H1 (cell line): ENCODE data around the gene FOXL1. TPM values are rescaled to one million over a fixed set of nuclear protein-coding genes. Genes with fewer than 3 reads are reported as not detected.

ENCODE experiments used
- CTCF ChIA-PET: fragments of 300-600 bp; sonication (Branson Sonifier 250); formaldehyde crosslinking; loops from one replicate; lab custom pipeline; 2021; ENCODE audit not compliant: partially characterized antibody; lab: Charles Lee
- POLR2A ChIA-PET: fragments of 300-600 bp; sonication (Branson Sonifier 250); formaldehyde crosslinking; loops from one replicate; lab custom pipeline; 2021; ENCODE audit warnings: inconsistent platforms; ENCODE audit not compliant: partially characterized antibody; lab: Charles Lee
- DNase-seq, 2 experiments: peaks; one replicate each; pipeline versions ENCODE4 v3.0.0 to v3.0.0-alpha.2; 2010 to 2022; ENCODE audit warnings: low spot score in 2 of 2, low read depth in 1 of 2, mixed read lengths in 1 of 2
- FAIRE-seq: peaks from 2 replicates; lab custom pipeline; 2011; peaks lifted over from hg19 to GRCh38; lab: Jason Lieb, UNC
- H2AFZ ChIP-seq: 2 replicates; pipeline ENCODE4 v1.8.1; 2012; ENCODE audit warnings: low read length, inconsistent platforms
- H2AK5ac ChIP-seq: 2 replicates; pipeline ENCODE4 v1.6.1; 2013; ENCODE audit warnings: low read depth, low read length
- H2BK120ac ChIP-seq: replicated peaks from 2 replicates; pipeline ENCODE3; 2013; ENCODE audit warnings: low read depth, low read length, inconsistent platforms
- H2BK12ac ChIP-seq: 2 replicates; pipeline ENCODE4 v1.6.1; 2013; ENCODE audit warnings: low read depth, low read length
- H2BK15ac ChIP-seq: 2 replicates; pipeline ENCODE4 v1.6.1; 2013; ENCODE audit warnings: low read length
- H2BK20ac ChIP-seq: 2 replicates; pipeline ENCODE4 v1.6.1; 2013; ENCODE audit warnings: low read length
- H2BK5ac ChIP-seq: 2 replicates; pipeline ENCODE4 v1.6.1; 2013; ENCODE audit warnings: low read depth, low read length
- H3K14ac ChIP-seq: 2 replicates; pipeline ENCODE4 v1.6.1; 2013; ENCODE audit warnings: inconsistent platforms; ENCODE audit not compliant: insufficient read length
- H3K18ac ChIP-seq: 2 replicates; pipeline ENCODE4 v1.6.1; 2013; ENCODE audit warnings: low read length; ENCODE audit errors: extremely low read depth
- H3K23ac ChIP-seq: 2 replicates; pipeline ENCODE4 v1.6.1; 2013; ENCODE audit warnings: inconsistent platforms; ENCODE audit not compliant: insufficient read length
- H3K23me2 ChIP-seq: 2 replicates; pipeline ENCODE4 v1.6.1; 2013; ENCODE audit warnings: low read depth, low read length
- H3K27ac ChIP-seq: 2 replicates; pipeline ENCODE4 v1.6.1; 2011; ENCODE audit warnings: low read depth, low read length, inconsistent platforms
- H3K27me3 ChIP-seq, 4 experiments: replicated peaks in 1 of 4; 1 replicate in 1 of 4; 2 replicates in 3 of 4; pipeline versions ENCODE4 v1.6.1 to v1.8.1; 2011 to 2013; ENCODE audit warnings: low read length in 3 of 4, mild to moderate bottlenecking in 3 of 4, inconsistent platforms in 2 of 4, mixed read lengths in 2 of 4, moderate library complexity in 1 of 4; ENCODE audit not compliant: control insufficient read depth in 3 of 4, insufficient read depth in 3 of 4; ENCODE audit errors: extremely low read depth in 1 of 4
- H3K36me3 ChIP-seq, 4 experiments: 2 replicates each; pipeline versions ENCODE4 v1.6.1 to v1.8.1; 2011 to 2013; ENCODE audit warnings: mild to moderate bottlenecking in 4 of 4, low read length in 3 of 4, moderate library complexity in 2 of 4, control low read depth in 1 of 4, inconsistent platforms in 1 of 4; ENCODE audit not compliant: insufficient read depth in 4 of 4, control insufficient read depth in 2 of 4
- H3K4ac ChIP-seq: replicated peaks from 2 replicates; pipeline ENCODE3; 2013; ENCODE audit warnings: low read length, low read depth, mixed read lengths, inconsistent platforms; ENCODE audit not compliant: insufficient read length
- H3K4me1 ChIP-seq, 4 experiments: replicated peaks in 1 of 4; 1 replicate in 1 of 4; 2 replicates in 3 of 4; pipeline versions ENCODE4 v1.6.1 to v1.8.1; 2011 to 2013; ENCODE audit warnings: low read length in 3 of 4, inconsistent platforms in 2 of 4, mixed read lengths in 1 of 4; ENCODE audit not compliant: insufficient read depth in 4 of 4, control insufficient read depth in 3 of 4
- H3K4me2 ChIP-seq, 2 experiments: 2 replicates each; pipeline versions ENCODE4 v1.6.1 to v1.8.1; 2011 to 2013; ENCODE audit warnings: low read depth in 2 of 2, low read length in 2 of 2, control low read depth in 1 of 2, inconsistent platforms in 1 of 2, mild to moderate bottlenecking in 1 of 2; ENCODE audit not compliant: insufficient read depth in 1 of 2
- H3K4me3 ChIP-seq, 4 experiments: fragments of 200-600, 300-600 bp in 1 of 4; sonication (generic), shearing (Covaris generic), sonication (Bioruptor Twin) in 1 of 4; 2 replicates each; pipeline versions ENCODE4 v1.5.1 to v1.8.1; 2011 to 2016; ENCODE audit warnings: low read length in 4 of 4, low read depth in 3 of 4, control low read depth in 2 of 4, inconsistent platforms in 2 of 4, mild to moderate bottlenecking in 2 of 4, mixed read lengths in 1 of 4, moderate library complexity in 1 of 4; ENCODE audit not compliant: insufficient read depth in 2 of 4; ENCODE audit errors: extremely low read depth in 1 of 4
- H3K56ac ChIP-seq: replicated peaks from 2 replicates; pipeline ENCODE3; 2013; ENCODE audit warnings: low read depth, mild to moderate bottlenecking, mixed read lengths, low read length, inconsistent platforms; ENCODE audit not compliant: insufficient read length
- H3K79me1 ChIP-seq: 2 replicates; pipeline ENCODE4 v1.6.1; 2013; ENCODE audit warnings: low read depth, low read length, control low read depth
- H3K79me2 ChIP-seq, 2 experiments: 2 replicates each; pipeline versions ENCODE4 v1.6.1 to v1.8.1; 2012 to 2013; ENCODE audit warnings: low read length in 2 of 2, mild to moderate bottlenecking in 2 of 2, inconsistent platforms in 1 of 2; ENCODE audit not compliant: insufficient read depth in 2 of 2, control insufficient read depth in 1 of 2
- H3K9ac ChIP-seq, 4 experiments: replicated peaks in 1 of 4; 1 replicate in 1 of 4; 2 replicates in 3 of 4; pipeline versions ENCODE4 v1.6.1 to v1.8.1; 2011 to 2013; ENCODE audit warnings: low read depth in 3 of 4, low read length in 3 of 4, control low read depth in 2 of 4, mild to moderate bottlenecking in 2 of 4, moderate library complexity in 2 of 4, inconsistent platforms in 1 of 4; ENCODE audit errors: extremely low read depth in 1 of 4
- H3K9me3 ChIP-seq, 2 experiments: 2 replicates each; pipeline versions ENCODE4 v1.6.1 to v1.8.1; 2012 to 2013; ENCODE audit warnings: mild to moderate bottlenecking in 2 of 2, moderate library complexity in 2 of 2, control low read depth in 1 of 2, inconsistent platforms in 1 of 2, low read depth in 1 of 2, low read length in 1 of 2, mixed read lengths in 1 of 2; ENCODE audit not compliant: insufficient read depth in 2 of 2
- H4K20me1 ChIP-seq, 2 experiments: replicated peaks in 1 of 2; 2 replicates each; pipeline versions ENCODE3 to v1.8.1; 2011 to 2013; ENCODE audit warnings: inconsistent platforms in 2 of 2, low read length in 2 of 2, mild to moderate bottlenecking in 1 of 2; ENCODE audit not compliant: insufficient read depth in 2 of 2, control insufficient read depth in 1 of 2
- H4K5ac ChIP-seq: 2 replicates; pipeline ENCODE4 v1.6.1; 2013; ENCODE audit warnings: low read length, low read depth, mixed read lengths, inconsistent platforms; ENCODE audit not compliant: insufficient read length
- H4K8ac ChIP-seq: 2 replicates; pipeline ENCODE4 v1.8.0; 2013; ENCODE audit warnings: mild to moderate bottlenecking, moderate library complexity, low read length, inconsistent platforms; ENCODE audit not compliant: insufficient read depth; ENCODE audit errors: extremely low read depth
- H4K91ac ChIP-seq: replicated peaks from 2 replicates; pipeline ENCODE3; 2013; ENCODE audit warnings: low read length, mixed read lengths, inconsistent platforms; ENCODE audit not compliant: insufficient read length
- ASH2L ChIP-seq: fragments of 200-600, 300-600 bp; sonication (generic); IDR thresholded peaks from one replicate; pipeline ENCODE4 v1.7.1; 2017; ENCODE audit warnings: low read length
- BCL11A ChIP-seq, 2 experiments: IDR thresholded peaks; one replicate each; pipeline ENCODE4 v1.6.1; 2011; ENCODE audit warnings: low read depth in 2 of 2, low read length in 2 of 2, mild to moderate bottlenecking in 2 of 2
- EGR1 ChIP-seq: IDR thresholded peaks from 2 replicates; pipeline ENCODE4 v1.6.1; 2011; ENCODE audit warnings: low read depth, low read length, borderline replicate concordance
- FOSL1 ChIP-seq: IDR thresholded peaks from 2 replicates; pipeline ENCODE4 v1.6.1; 2011; ENCODE audit warnings: mild to moderate bottlenecking, low read depth, low read length, moderate library complexity; ENCODE audit not compliant: insufficient read depth
- GTF2F1 ChIP-seq: IDR thresholded peaks from 2 replicates; pipeline ENCODE4 v1.6.1; 2012; ENCODE audit warnings: low read depth, low read length, improper control_type of control experiment, borderline replicate concordance
- HDAC2 ChIP-seq, 2 experiments: fragments of 300-600 bp in 1 of 2; sonication (generic) in 1 of 2; IDR thresholded peaks; 2 replicates each; pipeline ENCODE4 v1.6.1; 2011 to 2012; ENCODE audit warnings: low read depth in 2 of 2, low read length in 2 of 2, mild to moderate bottlenecking in 2 of 2, moderate library complexity in 2 of 2, borderline replicate concordance in 1 of 2, inconsistent platforms in 1 of 2
- KDM1A ChIP-seq: fragments of 200-600, 300-600 bp; sonication (generic); IDR thresholded peaks from 2 replicates; pipeline ENCODE4 v1.7.1; 2016; ENCODE audit warnings: mild to moderate bottlenecking, low read length, borderline replicate concordance
- KDM4A ChIP-seq: IDR thresholded peaks from one replicate; pipeline ENCODE4 v1.7.1; 2012; ENCODE audit warnings: low read depth, mild to moderate bottlenecking, moderate library complexity, low read length, inconsistent platforms; ENCODE audit not compliant: severe bottlenecking
- POU5F1 ChIP-seq: IDR thresholded peaks from 2 replicates; pipeline ENCODE4 v1.6.1; 2011; ENCODE audit warnings: low read depth, mild to moderate bottlenecking, low read length, moderate library complexity
- SAP30 ChIP-seq: fragments of 300-600 bp; sonication (generic); IDR thresholded peaks from 2 replicates; pipeline ENCODE4 v1.7.1; 2012; ENCODE audit warnings: low read length, moderate library complexity, mild to moderate bottlenecking, inconsistent platforms; ENCODE audit not compliant: insufficient read depth, insufficient replicate concordance
- SP4 ChIP-seq: IDR thresholded peaks from 2 replicates; pipeline ENCODE4 v1.6.1; 2012; ENCODE audit warnings: low read length, inconsistent platforms
- TAF1 ChIP-seq: IDR thresholded peaks from 2 replicates; pipeline ENCODE4 v1.6.1; 2011; ENCODE audit warnings: mild to moderate bottlenecking, low read depth, low read length
- TBP ChIP-seq: IDR thresholded peaks from 2 replicates; pipeline ENCODE4 v1.6.1; 2011; ENCODE audit warnings: low read depth, low read length, improper control_type of control experiment
- YY1 ChIP-seq: IDR thresholded peaks from 2 replicates; pipeline ENCODE4 v1.6.1; 2011; ENCODE audit warnings: low read depth, mild to moderate bottlenecking, low read length
- ZNF274 ChIP-seq: IDR thresholded peaks from 2 replicates; pipeline ENCODE4 v1.7.0; 2012; ENCODE audit warnings: low read length, borderline replicate concordance; ENCODE audit errors: extremely low read depth
- WGBS, 2 experiments: shearing (Covaris generic) in 1 of 2; methylation state at CpG; one replicate each; pipeline versions ENCODE4 v1.1.6 to v1.1.7; 2013 to 2015; ENCODE audit warnings: low lambda C conversion rate in 2 of 2, mixed read lengths in 2 of 2, inconsistent platforms in 1 of 2, low coverage in 1 of 2, missing lambda C conversion rate in 1 of 2; ENCODE audit not compliant: insufficient replicate concordance in 2 of 2, insufficient coverage in 1 of 2, insufficient read length in 1 of 2; ENCODE audit errors: extremely low coverage in 1 of 2, missing lambda C conversion rate in 1 of 2; 5-methylcytosine and 5-hydroxymethylcytosine counted together
- polyA plus RNA-seq, 7 experiments: library from polyadenylated mRNA; depleted of rRNA in 3 of 7; stranded (reverse) in 5 of 7; unstranded in 2 of 7; fragments of >200 nt in 5 of 7; fragments of 200-250 nt in 2 of 7; gene quantifications; 1 replicate in 5 of 7; 2 replicates in 1 of 7; 4 replicates in 1 of 7; pipeline versions ENCODE4 v1.2.1 to v1.2.3, GENCODE V29; 2011 to 2013; ENCODE audit warnings: missing spikeins in 2 of 7, mixed read lengths in 2 of 7
- total RNA-seq: library from RNA; stranded (reverse); fragmentation: NEBNext Ultra II Directional; extraction: Animal tissue kit (Norgen Biotek cat#: 25700); gene quantifications from 2 replicates; pipeline ENCODE4 v1.2.1, GENCODE V29; 2021

The FOXL1 gene
- total and polyA plus RNA-seq, 2 of the 8 experiments (the other 6 are each of a cell fraction or from before 2014, with no cell fraction given), result 0.03 TPM; not detected in 1

- H2BK5ac ChIP-seq, result no peak overlapping the region
- peaks cover 0 to 12% (median 0%) of the 10 kb centered on the region in 4 experiments; a peak in 3 of 8 replicates for H3K36me3 ChIP-seq
- H3K23me2 ChIP-seq, result no peaks in the 10 kb centered on the region; the same call in 1 of the 2 replicates
- H3K9me3 ChIP-seq, result no peaks in the 10 kb centered on the region
- H3K23ac ChIP-seq, result no peak overlapping the region
- ChIA-PET CTCF (interaction anchor here (0.6 kb wide), 1 partner anchor 421 kb away, joined by 3 read pairs; no protein-coding TSS in a partner anchor), POLR2A (no interaction called here)
- no peak overlapping the region for H3K4ac ChIP-seq
- no peak overlapping the region for H3K56ac ChIP-seq
- no peak overlapping the region for H2BK15ac ChIP-seq
- H3K14ac ChIP-seq, result no peak overlapping the region
- FAIRE-seq (no peak), DNase-seq (no peak)
- no peaks in the 10 kb centered on the region; a peak in 1 of 7 replicates for H3K4me1 ChIP-seq
- no peak overlapping the region for H3K4me2 ChIP-seq
- H3K79me1 ChIP-seq, result no peaks in the 10 kb centered on the region; the same call in none of the 2 replicates
- H3K27me3 ChIP-seq, result no peaks in the 10 kb centered on the region
- no peak overlapping the region for H2AK5ac ChIP-seq
- no peak overlapping the region for H4K91ac ChIP-seq
- H2BK120ac ChIP-seq, result no peak overlapping the region
- no peak overlapping the region for H3K27ac ChIP-seq
- H4K20me1 ChIP-seq, result peaks cover 0 to 1% of the 10 kb centered on the region in 2 experiments
- H2AFZ ChIP-seq, result no peak overlapping the region
- no peaks in the 10 kb centered on the region; a peak in 1 of 4 replicates for H3K79me2 ChIP-seq
- no peak overlapping the region for H2BK20ac ChIP-seq
- no peak overlapping the region for H3K4me3 ChIP-seq
- WGBS, 2 experiments, result 97% methylated on average over 7 of the region's 7 CpGs; no CpG with 5 or more reads in 1 of the 2 experiments
- H3K9ac ChIP-seq, result no peak overlapping the region
- H4K5ac ChIP-seq, result no peak overlapping the region
- no peak overlapping the region for H3K18ac ChIP-seq
- no peak overlapping the region for H2BK12ac ChIP-seq
- no peak overlapping the region for H4K8ac ChIP-seq
- no peak for TF ChIP-seq EGR1
- no peak for TF ChIP-seq SAP30
- no peak for TF ChIP-seq ZNF274
- no peak for TF ChIP-seq FOSL1
- TF ChIP-seq KDM4A, result no peak
- TF ChIP-seq HDAC2 (IDR thresholded peaks at IDR 0.05; ENCODE audit: borderline replicate concordance in 1 of 2, low read depth in 2 of 2, low read length in 2 of 2), result no peak
- no peak for TF ChIP-seq YY1
- no peak for TF ChIP-seq BCL11A (IDR thresholded peaks at IDR 0.05; ENCODE audit: low read depth in 2 of 2, low read length in 2 of 2)
- TF ChIP-seq GTF2F1, result no peak
- no peak for TF ChIP-seq ASH2L
- no peak for TF ChIP-seq KDM1A
- TF ChIP-seq POU5F1, result no peak
- TF ChIP-seq SP4, result no peak
- TF ChIP-seq TBP, result no peak
- TF ChIP-seq TAF1, result no peak
Observed at GRCh38 chr16:86549893-86550190, 28.5 kb upstream of the FOXL1 start.
